BE2C (cell line): ENCODE data around the gene GXYLT1.
"Not testable (repeated sequence)": the region's sequence is repeated elsewhere in the genome, so short reads cannot be mapped to it uniquely, and the experiment has no call there.

ENCODE experiments used
- DNase-seq: peaks from one replicate; pipeline ENCODE4 v3.0.0-alpha.2; 2020
- H3K27me3 ChIP-seq: fragments of 250-450 bp; sonication (Bioruptor Pico); 2 replicates; pipeline ENCODE4 v1.5.1; 2020; ENCODE audit warnings: mild to moderate bottlenecking
- H3K36me3 ChIP-seq: fragments of 250-450 bp; sonication (Bioruptor Pico); 2 replicates; pipeline ENCODE4 v1.5.1; 2020; ENCODE audit warnings: mild to moderate bottlenecking
- H3K4me1 ChIP-seq: fragments of 250-450 bp; sonication (Bioruptor Pico); 2 replicates; pipeline ENCODE4 v1.5.1; 2020
- H3K4me3 ChIP-seq: 2 replicates; pipeline ENCODE4 v1.5.1; 2011; ENCODE audit warnings: low read depth, low read length
- H3K9me3 ChIP-seq: fragments of 250-450 bp; sonication (Bioruptor Pico); 2 replicates; pipeline ENCODE4 v1.5.1; 2020
- CTCF ChIP-seq: IDR thresholded peaks from 2 replicates; pipeline ENCODE4 v1.5.1; 2012; ENCODE audit warnings: mild to moderate bottlenecking, low read depth, low read length

Gene GXYLT1

GRCh38 chr12:42084522-42084921 is 60.2 kb downstream of the GXYLT1 start:
- no peak for DNase-seq
- TF ChIP-seq CTCF, result no peak
- Histone ChIP-seq H3K27me3 (no peaks in the 10 kb centered on the region), H3K4me1 (no peaks in the 10 kb centered on the region), H3K9me3 (no peaks in the 10 kb centered on the region), H3K4me3 (no peak overlapping the region), H3K36me3 (no peaks in the 10 kb centered on the region)

DNA sequence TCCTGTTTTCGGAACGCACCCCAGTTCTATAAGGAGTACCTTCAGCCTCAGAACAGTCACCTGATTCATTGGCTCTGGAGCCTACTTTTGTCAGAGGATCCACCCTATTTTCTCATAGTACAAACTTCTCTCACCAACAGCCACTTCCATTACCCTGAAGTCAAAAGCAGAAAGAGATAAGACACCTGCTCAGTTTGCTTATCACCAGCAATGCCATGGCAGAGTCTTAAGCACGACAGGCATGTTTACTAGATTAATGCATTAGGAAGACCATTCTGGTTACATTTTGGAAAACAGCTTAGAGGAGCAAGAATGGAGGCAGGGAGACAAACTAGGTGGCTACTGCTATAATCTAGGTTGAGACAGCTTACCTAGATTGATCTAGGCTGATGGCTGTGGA is 67.7 kb downstream of the GXYLT1 start:
- no peaks in the 10 kb centered on the region for H3K36me3 ChIP-seq
- TF ChIP-seq CTCF, result no peak
- DNase-seq, result no peak
- H3K4me1 ChIP-seq, result no peaks in the 10 kb centered on the region
- no peaks in the 10 kb centered on the region for H3K27me3 ChIP-seq
- no peak overlapping the region for H3K4me3 ChIP-seq
- H3K9me3 ChIP-seq, result no peaks in the 10 kb centered on the region

GRCh38 chr12:42070036-42070435 is 74.6 kb downstream of the GXYLT1 start:
- no peaks in the 10 kb centered on the region for H3K27me3 ChIP-seq
- H3K4me1 ChIP-seq, result no peaks in the 10 kb centered on the region
- H3K4me3 ChIP-seq, result no peak overlapping the region
- no peak for TF ChIP-seq CTCF
- H3K36me3 ChIP-seq, result no peaks in the 10 kb centered on the region
- H3K9me3 ChIP-seq, result no peaks in the 10 kb centered on the region
- DNase-seq, result no peak

GRCh38 chr12:42059127-42059526 is 85.5 kb downstream of the GXYLT1 start:
- no peak for TF ChIP-seq CTCF
- Histone ChIP-seq H3K9me3 (no peaks in the 10 kb centered on the region), H3K27me3 (no peaks in the 10 kb centered on the region), H3K4me3 (no peak overlapping the region), H3K36me3 (no peaks in the 10 kb centered on the region), H3K4me1 (no peaks in the 10 kb centered on the region)
- DNase-seq, result no peak

- DNase-seq, result no peak
Observed at GRCh38 chr12:42056130-42056529, 88.5 kb downstream of the GXYLT1 start.

GRCh38 chr12:42053456-42053855 is 91.2 kb downstream of the GXYLT1 start:
- peaks cover 5% of the 10 kb centered on the region; the same call in 1 of the 2 replicates for H3K27me3 ChIP-seq

More at GRCh38 chr12:42056130-42056529, 88.5 kb downstream of the GXYLT1 start:
- no peaks in the 10 kb centered on the region for H3K36me3 ChIP-seq
- no peaks in the 10 kb centered on the region for H3K9me3 ChIP-seq
- H3K27me3 ChIP-seq, result peaks cover 5% of the 10 kb centered on the region; the same call in 1 of the 2 replicates
- H3K4me1 ChIP-seq, result no peaks in the 10 kb centered on the region
- H3K4me3 ChIP-seq, result no peak overlapping the region
- TF ChIP-seq CTCF, result no peak

GRCh38 chr12:42048980-42049379 is 95.7 kb downstream of the GXYLT1 start:
- not testable (repeated sequence) for H3K4me3 ChIP-seq, DNase-seq, H3K27me3 ChIP-seq, H3K9me3 ChIP-seq, H3K4me1 ChIP-seq, H3K36me3 ChIP-seq

More at GRCh38 chr12:42053456-42053855, 91.2 kb downstream of the GXYLT1 start:
- Histone ChIP-seq H3K36me3 (no peaks in the 10 kb centered on the region), H3K4me1 (no peaks in the 10 kb centered on the region), H3K9me3 (no peaks in the 10 kb centered on the region), H3K4me3 (no peak overlapping the region)
- no peak for TF ChIP-seq CTCF
- no peak for DNase-seq
